Aorta (tissue), 5 donors: Measurements from ENCODE around the gene SLC39A11. TPM values are rescaled to one million over a fixed set of nuclear protein-coding genes. Genes with fewer than 3 reads are reported as not detected.
A peak's percentile ranks its signal among the peaks of the same experiment; 100 is the strongest.
"Not testable (repeated sequence)": the region's sequence is repeated elsewhere in the genome, so short reads cannot be mapped to it uniquely, and the experiment has no call there.

Experiments used
- ATAC-seq: fragments of 200-7000 bp; cut with Tn5 transposase; one replicate; pipeline ENCODE4 v1.9.1; 2022; ENCODE audit warnings: moderate library complexity; ENCODE audit not compliant: low FRiP score
- DNase-seq, 2 donors: peaks; one replicate each; pipeline ENCODE4 v3.0.0-alpha.2; 2020
- H3K27ac ChIP-seq, 2 donors: one replicate each; pipeline ENCODE4 v1.5.1; 2013; ENCODE audit warnings: low read length in 2 of 2, mild to moderate bottlenecking in 2 of 2, moderate library complexity in 2 of 2, control low read depth in 1 of 2, inconsistent platforms in 1 of 2, low read depth in 1 of 2
- H3K27me3 ChIP-seq, 2 donors: one replicate each; pipeline ENCODE4 v1.6.1; 2013; ENCODE audit warnings: control low read depth in 1 of 2, low read length in 1 of 2, mild to moderate bottlenecking in 1 of 2, moderate library complexity in 1 of 2; ENCODE audit not compliant: insufficient read depth in 2 of 2, control insufficient read depth in 1 of 2
- H3K36me3 ChIP-seq, 2 donors: one replicate each; pipeline ENCODE4 v1.6.1; 2013; ENCODE audit warnings: control low read depth in 1 of 2, low read length in 1 of 2, mild to moderate bottlenecking in 1 of 2; ENCODE audit not compliant: insufficient read depth in 2 of 2, control insufficient read depth in 1 of 2
- H3K4me1 ChIP-seq, 2 donors: one replicate each; pipeline ENCODE4 v1.6.1; 2013; ENCODE audit warnings: low read length in 2 of 2, control low read depth in 1 of 2, mild to moderate bottlenecking in 1 of 2, moderate library complexity in 1 of 2; ENCODE audit not compliant: insufficient read depth in 2 of 2, control insufficient read depth in 1 of 2
- H3K4me3 ChIP-seq, 2 donors: one replicate each; pipeline ENCODE4 v1.5.1; 2013; ENCODE audit warnings: low read length in 2 of 2, control low read depth in 1 of 2, mild to moderate bottlenecking in 1 of 2
- H3K9me3 ChIP-seq: one replicate; pipeline ENCODE4 v1.6.1; 2013; ENCODE audit warnings: mild to moderate bottlenecking, low read length; ENCODE audit not compliant: control insufficient read depth
- WGBS, 2 donors: extraction: QIAGEN DNeasy Blood & Tissue Kit; methylation state at CpG; one replicate each; pipeline ENCODE4 v1.1.7; 2013; 5-methylcytosine and 5-hydroxymethylcytosine counted together
- intact Hi-C, 2 donors: fragments of 100-400 bp; cut with DNase I; formaldehyde crosslinking; loops; one replicate each; pipeline versions ENCODE4 v1.14.2 to v1.15.0; 2022
- polyA plus RNA-seq, 2 donors: library from polyadenylated mRNA; stranded (reverse); fragments of 200-250 nt; gene quantifications; one replicate each; pipeline ENCODE4 v1.2.3, GENCODE V29; 2013
- total RNA-seq, 2 donors: library from RNA; stranded (reverse); fragmentation: NEBNext Ultra II Directional; extraction: Animal tissue kit (Norgen Biotek cat#: 25700); gene quantifications; one replicate each; pipeline ENCODE4 v1.2.1, GENCODE V29; 2021
- donor health status: healthy with polysubstance abuse.
- donor health status: Bipolar disorder and iron deficiency.
- donor health status: DM: no; HTN: no; CAD: no.
- donor health status: DM: no; HTN: no; CAD: no.
- donor health status: DM: yes; HTN: yes; CAD: no.

The SLC39A11 gene
- total and polyA plus RNA-seq, 4 donors: 9.3 to 31.8 (median 17.5) TPM

GRCh38 chr17:72996791-72997190 lies 95.7 kb downstream of the SLC39A11 start:
- intact Hi-C loops: no loop called here
- no peaks in the 10 kb centered on the region for H3K9me3 ChIP-seq
- no peaks in the 10 kb centered on the region for H3K36me3 ChIP-seq
- no peak overlapping the region for H3K4me3 ChIP-seq
- WGBS, 2 donors: 95 to 96% methylated on average over 4 of the region's 4 CpGs
- no peak for DNase-seq
- H3K27ac ChIP-seq: no peak overlapping the region
- ATAC-seq: no peak
- H3K27me3 ChIP-seq: no peaks in the 10 kb centered on the region
- H3K4me1 ChIP-seq: no peaks in the 10 kb centered on the region

GRCh38 chr17:72995008-72995656 lies 97.4 kb downstream of the SLC39A11 start:
- Histone ChIP-seq H3K4me1 (no peaks in the 10 kb centered on the region), H3K4me3 (no peak overlapping the region), H3K9me3 (no peaks in the 10 kb centered on the region), H3K36me3 (no peaks in the 10 kb centered on the region), H3K27ac (no peak overlapping the region), H3K27me3 (no peaks in the 10 kb centered on the region)
- intact Hi-C loops: no loop called here
- no peak for ATAC-seq
- no peak for DNase-seq
- WGBS, 2 donors: 94 to 97% methylated on average over 1 of the region's 1 CpG

- DNase-seq, H3K9me3 ChIP-seq, H3K27me3 ChIP-seq, H3K4me3 ChIP-seq, ATAC-seq, intact Hi-C loops, H3K4me1 ChIP-seq, H3K27ac ChIP-seq, H3K36me3 ChIP-seq: not testable (repeated sequence)
- 73 to 76% methylated on average over 6 of the region's 6 CpGs for WGBS, 2 donors
Observed at GRCh38 chr17:72992783-72993467, 99.6 kb downstream of the SLC39A11 start.

- H3K9me3 ChIP-seq: no peaks in the 10 kb centered on the region
- H3K27ac ChIP-seq: no peak overlapping the region
- no peaks in the 10 kb centered on the region for H3K4me1 ChIP-seq
- intact Hi-C loops: no loop called here
- H3K36me3 ChIP-seq: no peaks in the 10 kb centered on the region
- no peak for ATAC-seq
- WGBS, 2 donors: 99% methylated on average over 2 of the region's 2 CpGs
- H3K4me3 ChIP-seq: no peak overlapping the region
- no peak for DNase-seq
- no peaks in the 10 kb centered on the region for H3K27me3 ChIP-seq
Observed at GRCh38 chr17:72991651-72992050, 100.8 kb downstream of the SLC39A11 start.

- WGBS, 2 donors: 87 to 92% methylated on average over 6 of the region's 6 CpGs
Observed at GRCh38 chr17:72989074-72989610, 103.3 kb downstream of the SLC39A11 start.

GRCh38 chr17:72988451-72988850 lies 104.0 kb downstream of the SLC39A11 start:
- no peak for ATAC-seq
- intact Hi-C loops: loop anchor here in 1 of 2 donors (10.0 kb wide), 1 partner anchor 106 kb away; the partner anchor contains the start of gene SLC39A11
- Histone ChIP-seq H3K27me3 (no peaks in the 10 kb centered on the region), H3K36me3 (no peaks in the 10 kb centered on the region), H3K4me1 (no peaks in the 10 kb centered on the region), H3K9me3 (no peaks in the 10 kb centered on the region), H3K27ac (no peak overlapping the region), H3K4me3 (no peak overlapping the region)
- no peak for DNase-seq
- WGBS, 2 donors: 95 to 97% methylated on average over 5 of the region's 5 CpGs

More at GRCh38 chr17:72989074-72989610, 103.3 kb downstream of the SLC39A11 start:
- H3K4me1 ChIP-seq: no peaks in the 10 kb centered on the region
- H3K4me3 ChIP-seq: no peak overlapping the region
- no peaks in the 10 kb centered on the region for H3K36me3 ChIP-seq
- intact Hi-C loops: loop anchor here in 1 of 2 donors (10.0 kb wide), 1 partner anchor 106 kb away; the partner anchor contains the start of gene SLC39A11
- DNase-seq (no peak), ATAC-seq (no peak)
- H3K9me3 ChIP-seq: no peaks in the 10 kb centered on the region
- no peak overlapping the region for H3K27ac ChIP-seq
- H3K27me3 ChIP-seq: no peaks in the 10 kb centered on the region

GRCh38 chr17:72987166-72987565 lies 105.3 kb downstream of the SLC39A11 start:
- ATAC-seq (no peak), DNase-seq (no peak)
- no peaks in the 10 kb centered on the region for H3K9me3 ChIP-seq
- no peaks in the 10 kb centered on the region for H3K36me3 ChIP-seq
- no peak overlapping the region for H3K27ac ChIP-seq
- H3K4me3 ChIP-seq: no peak overlapping the region
- intact Hi-C loops: loop anchor here (2.0 to 10.0 kb wide), 2 partner anchors 108 to 178 kb away; partner anchors contain the start of genes SLC39A11 (in 1 of the 2) and SSTR2 (in 1 of the 2)
- H3K4me1 ChIP-seq: no peaks in the 10 kb centered on the region
- H3K27me3 ChIP-seq: no peaks in the 10 kb centered on the region
- 97 to 100% methylated on average over 1 of the region's 1 CpG for WGBS, 2 donors

- H3K9me3 ChIP-seq: no peaks in the 10 kb centered on the region
- H3K27ac ChIP-seq: no peak overlapping the region
- H3K4me3 ChIP-seq: no peak overlapping the region
- no peaks in the 10 kb centered on the region for H3K4me1 ChIP-seq
- WGBS, 2 donors: 48 to 52% methylated on average over 11 of the region's 11 CpGs
- ATAC-seq (peak; percentile 87), DNase-seq (peak; percentile 76 to 77)
- no peaks in the 10 kb centered on the region for H3K27me3 ChIP-seq
- no peaks in the 10 kb centered on the region for H3K36me3 ChIP-seq
- intact Hi-C loops: loop anchor here (1.0 to 10.0 kb wide), 3 partner anchors 109 to 179 kb away; partner anchors contain the start of genes SLC39A11 (in 1 of the 2) and SSTR2 (in 1 of the 2)
Observed at GRCh38 chr17:72985882-72986720, 106.4 kb downstream of the SLC39A11 start.
